Liver (tissue), 9 donors: Measurements from ENCODE around the gene ITGB2. TPM values are rescaled to one million over a fixed set of nuclear protein-coding genes. Genes with fewer than 3 reads are reported as not detected.
A peak's percentile ranks its signal among the peaks of the same experiment; 100 is the strongest.

Experiments
- DNase-seq: peaks from one replicate; pipeline ENCODE4 v3.0.0-alpha.2; 2017; ENCODE audit warnings: low spot score
- H3K27ac ChIP-seq, 2 donors: one replicate each; pipeline ENCODE4 v1.7.0; 2013; ENCODE audit warnings: inconsistent platforms in 2 of 2, low read length in 2 of 2, control low read depth in 1 of 2, low read depth in 1 of 2, mild to moderate bottlenecking in 1 of 2
- H3K27me3 ChIP-seq, 4 donors: one replicate each; pipeline versions ENCODE4 v1.6.1 to v1.7.0; 2013; ENCODE audit warnings: low read length in 3 of 4, inconsistent platforms in 1 of 4, mild to moderate bottlenecking in 1 of 4, moderate library complexity in 1 of 4; ENCODE audit not compliant: control insufficient read depth in 4 of 4, insufficient read depth in 4 of 4
- H3K36me3 ChIP-seq, 4 donors: one replicate each; pipeline versions ENCODE4 v1.6.1 to v1.7.0; 2013; ENCODE audit warnings: low read length in 3 of 4, mild to moderate bottlenecking in 3 of 4, low read depth in 1 of 4, moderate library complexity in 1 of 4; ENCODE audit not compliant: control insufficient read depth in 4 of 4, insufficient read depth in 3 of 4
- H3K4me1 ChIP-seq, 4 donors: one replicate each; pipeline versions ENCODE4 v1.6.1 to v1.7.0; 2013; ENCODE audit warnings: low read length in 3 of 4, mild to moderate bottlenecking in 3 of 4, moderate library complexity in 1 of 4; ENCODE audit not compliant: control insufficient read depth in 4 of 4, insufficient read depth in 4 of 4
- H3K4me3 ChIP-seq, 3 donors: one replicate each; pipeline versions ENCODE4 v1.6.1 to v1.7.0; 2013; ENCODE audit warnings: low read length in 3 of 3, control low read depth in 1 of 3, low read depth in 1 of 3, mild to moderate bottlenecking in 1 of 3
- H3K9ac ChIP-seq, 2 donors: one replicate each; pipeline ENCODE4 v1.7.0; 2013; ENCODE audit warnings: low read length in 2 of 2, mild to moderate bottlenecking in 2 of 2, moderate library complexity in 2 of 2, control low read depth in 1 of 2, low read depth in 1 of 2
- H3K9me3 ChIP-seq, 4 donors: one replicate each; pipeline versions ENCODE4 v1.6.1 to v1.7.0; 2013; ENCODE audit warnings: low read length in 3 of 4; ENCODE audit not compliant: control insufficient read depth in 4 of 4
- EGR1 ChIP-seq, 2 donors: IDR thresholded peaks; 2 replicates each; pipeline ENCODE4 v1.6.1; 2016 to 2018; ENCODE audit warnings: antibody characterized with exemption in 2 of 2, low read depth in 2 of 2
- FOXA1 ChIP-seq: IDR thresholded peaks from 2 replicates; pipeline ENCODE4 v1.6.1; 2016; ENCODE audit warnings: antibody characterized with exemption
- FOXA2 ChIP-seq: IDR thresholded peaks from 2 replicates; pipeline ENCODE4 v1.6.1; 2016; ENCODE audit warnings: antibody characterized with exemption
- GABPA ChIP-seq, 2 donors: IDR thresholded peaks in 1 of 2; conservative IDR thresholded peaks in 1 of 2; 2 replicates each; pipeline ENCODE4 v1.6.1; 2016; ENCODE audit warnings: antibody characterized with exemption in 2 of 2, mild to moderate bottlenecking in 1 of 2, moderate library complexity in 1 of 2
- HNF4A ChIP-seq, 2 donors: conservative IDR thresholded peaks; 2 replicates each; pipeline ENCODE4 v1.6.1; 2016; ENCODE audit warnings: antibody characterized with exemption in 2 of 2, mild to moderate bottlenecking in 2 of 2
- HNF4G ChIP-seq: IDR thresholded peaks from 2 replicates; pipeline ENCODE4 v1.6.1; 2016; ENCODE audit warnings: antibody characterized with exemption
- JUND ChIP-seq, 2 donors: IDR thresholded peaks; 2 replicates each; pipeline ENCODE4 v1.6.1; 2016; ENCODE audit warnings: antibody characterized with exemption in 2 of 2
- NR2F2 ChIP-seq: IDR thresholded peaks from 2 replicates; pipeline ENCODE4 v1.6.1; 2016; ENCODE audit warnings: antibody characterized with exemption
- RAD21 ChIP-seq, 2 donors: IDR thresholded peaks; 2 replicates each; pipeline ENCODE4 v1.6.1; 2016; ENCODE audit warnings: antibody characterized with exemption in 2 of 2, mild to moderate bottlenecking in 2 of 2
- RXRA ChIP-seq, 2 donors: IDR thresholded peaks; 2 replicates each; pipeline ENCODE4 v1.6.1; 2017 to 2018; ENCODE audit warnings: antibody characterized with exemption in 2 of 2, mild to moderate bottlenecking in 1 of 2
- SP1 ChIP-seq: IDR thresholded peaks from 2 replicates; pipeline ENCODE4 v1.6.1; 2018; ENCODE audit warnings: antibody characterized with exemption, mild to moderate bottlenecking
- TAF1 ChIP-seq: conservative IDR thresholded peaks from 2 replicates; pipeline ENCODE4 v1.6.1; 2016; ENCODE audit warnings: antibody characterized with exemption, mild to moderate bottlenecking
- YY1 ChIP-seq: IDR thresholded peaks from 2 replicates; pipeline ENCODE4 v1.6.1; 2016; ENCODE audit warnings: antibody characterized with exemption, mild to moderate bottlenecking
- WGBS: extraction: QIAGEN DNeasy Blood & Tissue Kit; methylation state at CpG from one replicate; pipeline ENCODE4 v1.1.7; 2013; 5-methylcytosine and 5-hydroxymethylcytosine counted together
- polyA plus RNA-seq, 2 donors: library from polyadenylated mRNA; stranded (reverse) in 1 of 2; unstranded in 1 of 2; fragments of 200-250 nt in 1 of 2; fragments of >200 nt in 1 of 2; fragmentation: Nextera tagmentation in 1 of 2; extraction: Ambion mirVana in 1 of 2; gene quantifications; one replicate each; pipeline versions ENCODE4 v1.2.1 to v1.2.3, GENCODE V29; 2013 to 2015
- total RNA-seq, 2 donors: library from RNA; depleted of rRNA; stranded (reverse); fragments of >200 nt; gene quantifications; one replicate each; pipeline ENCODE4 v1.2.3, GENCODE V29; 2014
- TF ChIP-seq, protein P1 (sequence below): IDR thresholded peaks from 2 replicates; pipeline ENCODE4 v1.6.1; 2016; ENCODE audit warnings: antibody characterized with exemption
- TF ChIP-seq, protein P2 (sequence below): fragments of 150-350 bp; IDR thresholded peaks from 2 replicates; pipeline ENCODE4 v1.5.1; 2017; ENCODE audit warnings: improper control_type of control experiment, low read depth, low read length; ENCODE audit not compliant: missing input control
- TF ChIP-seq, protein P3 (sequence below): IDR thresholded peaks from 2 replicates; pipeline ENCODE4 v1.6.1; 2016; ENCODE audit warnings: antibody characterized with exemption, mild to moderate bottlenecking
- TF ChIP-seq, protein P4 (sequence below): IDR thresholded peaks from 2 replicates; pipeline ENCODE4 v1.6.1; 2016; ENCODE audit warnings: antibody characterized with exemption
- donor health status: healthy.
- donor health status: healthy.
- donor health status: healthy.
- donor health status: healthy.
- donor health status: healthy.

ITGB2 gene
- total and polyA plus RNA-seq, 4 donors: 9.6 to 50.6 (median 28.7) TPM

DNA sequence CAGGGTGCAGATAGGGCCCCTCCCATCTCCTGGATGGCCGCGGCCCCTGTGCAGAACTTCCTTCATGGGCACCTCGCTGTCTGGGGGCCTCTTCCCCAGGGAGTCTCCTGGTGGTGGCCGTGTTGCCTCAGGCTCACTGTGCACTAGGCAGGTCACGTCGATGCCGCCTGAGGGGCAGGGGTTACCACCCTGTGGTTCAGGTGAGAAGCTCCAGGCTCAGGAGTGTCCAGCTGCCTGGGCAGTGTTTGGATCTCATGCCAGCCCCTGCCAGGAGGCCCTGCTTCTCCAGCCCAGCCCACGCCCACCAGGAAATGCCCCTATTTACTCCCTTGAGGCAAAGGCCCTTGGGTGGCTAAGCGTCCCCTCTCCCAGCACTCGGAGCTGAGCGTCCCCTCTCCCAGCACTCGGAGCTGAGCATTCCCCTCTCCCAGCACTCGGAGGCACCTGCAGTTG lies 2.1 kb downstream of the ITGB2 start:
- no peaks in the 10 kb centered on the region for H3K36me3 ChIP-seq
- no peak overlapping the region for H3K27ac ChIP-seq

DNA sequence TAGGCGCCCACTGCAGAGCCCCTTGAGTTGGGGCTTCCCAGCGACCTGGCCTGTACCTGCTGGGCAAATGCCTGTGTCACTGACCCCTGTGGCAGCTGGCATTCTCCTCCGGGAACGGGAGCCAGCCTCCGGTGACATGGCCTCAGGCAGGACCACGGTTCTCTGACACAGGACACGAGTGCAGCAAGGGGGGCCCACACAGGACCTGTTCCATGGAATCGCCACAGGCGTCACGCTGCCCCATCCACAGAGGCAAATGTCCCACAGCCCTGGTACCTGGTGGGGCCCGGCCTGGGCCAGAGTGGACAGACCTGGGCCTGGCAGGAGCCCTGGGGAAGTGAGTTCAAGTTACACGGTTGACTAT lies 2.6 kb downstream of the ITGB2 start:
- H3K4me3 ChIP-seq: no peak overlapping the region
- no peak overlapping the region for H3K27ac ChIP-seq
- 39% methylated on average over 12 of the region's 12 CpGs for WGBS
- no peak for DNase-seq
- no peaks in the 10 kb centered on the region for H3K9me3 ChIP-seq
- H3K9ac ChIP-seq: no peak overlapping the region
- peaks cover 14 to 33% (median 30%) of the 10 kb centered on the region in 4 donors for H3K4me1 ChIP-seq
- H3K27me3 ChIP-seq: no peaks in the 10 kb centered on the region
- TF ChIP-seq, protein P1, sequence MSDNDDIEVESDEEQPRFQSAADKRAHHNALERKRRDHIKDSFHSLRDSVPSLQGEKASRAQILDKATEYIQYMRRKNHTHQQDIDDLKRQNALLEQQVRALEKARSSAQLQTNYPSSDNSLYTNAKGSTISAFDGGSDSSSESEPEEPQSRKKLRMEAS: no peak
- peak in 1 of 2 donors; percentile 31 for TF ChIP-seq HNF4A (conservative IDR thresholded peaks at IDR 0.05)
- TF ChIP-seq, protein P2, sequence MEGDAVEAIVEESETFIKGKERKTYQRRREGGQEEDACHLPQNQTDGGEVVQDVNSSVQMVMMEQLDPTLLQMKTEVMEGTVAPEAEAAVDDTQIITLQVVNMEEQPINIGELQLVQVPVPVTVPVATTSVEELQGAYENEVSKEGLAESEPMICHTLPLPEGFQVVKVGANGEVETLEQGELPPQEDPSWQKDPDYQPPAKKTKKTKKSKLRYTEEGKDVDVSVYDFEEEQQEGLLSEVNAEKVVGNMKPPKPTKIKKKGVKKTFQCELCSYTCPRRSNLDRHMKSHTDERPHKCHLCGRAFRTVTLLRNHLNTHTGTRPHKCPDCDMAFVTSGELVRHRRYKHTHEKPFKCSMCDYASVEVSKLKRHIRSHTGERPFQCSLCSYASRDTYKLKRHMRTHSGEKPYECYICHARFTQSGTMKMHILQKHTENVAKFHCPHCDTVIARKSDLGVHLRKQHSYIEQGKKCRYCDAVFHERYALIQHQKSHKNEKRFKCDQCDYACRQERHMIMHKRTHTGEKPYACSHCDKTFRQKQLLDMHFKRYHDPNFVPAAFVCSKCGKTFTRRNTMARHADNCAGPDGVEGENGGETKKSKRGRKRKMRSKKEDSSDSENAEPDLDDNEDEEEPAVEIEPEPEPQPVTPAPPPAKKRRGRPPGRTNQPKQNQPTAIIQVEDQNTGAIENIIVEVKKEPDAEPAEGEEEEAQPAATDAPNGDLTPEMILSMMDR: no peak
- TF ChIP-seq NR2F2: no peak
- TF ChIP-seq JUND (IDR thresholded peaks at IDR 0.05): no peak
- TF ChIP-seq EGR1 (IDR thresholded peaks at IDR 0.05; ENCODE audit: low read depth in 2 of 2): no peak
- peak; percentile 78 to 80 for TF ChIP-seq RXRA (IDR thresholded peaks at IDR 0.05)
- no peak for TF ChIP-seq GABPA (IDR thresholded peaks at IDR 0.05 in 1 of 2, conservative IDR thresholded peaks at IDR 0.05 in 1 of 2)
- TF ChIP-seq RAD21 (IDR thresholded peaks at IDR 0.05): peak in 1 of 2 donors; percentile 19
- TF ChIP-seq FOXA2: no peak
- TF ChIP-seq YY1: no peak
- TF ChIP-seq SP1: no peak
- no peaks in the 10 kb centered on the region for H3K36me3 ChIP-seq

More for the DNA sequence above, 2.1 kb downstream of the ITGB2 start:
- Histone ChIP-seq H3K9me3 (no peaks in the 10 kb centered on the region), H3K4me3 (no peak overlapping the region), H3K27me3 (no peaks in the 10 kb centered on the region), H3K4me1 (peaks cover 9 to 28% (median 25%) of the 10 kb centered on the region in 4 donors), H3K9ac (no peak overlapping the region)
- TF ChIP-seq SP1: no peak
- WGBS: 73% methylated on average over 13 of the region's 13 CpGs
- DNase-seq: no peak

DNA sequence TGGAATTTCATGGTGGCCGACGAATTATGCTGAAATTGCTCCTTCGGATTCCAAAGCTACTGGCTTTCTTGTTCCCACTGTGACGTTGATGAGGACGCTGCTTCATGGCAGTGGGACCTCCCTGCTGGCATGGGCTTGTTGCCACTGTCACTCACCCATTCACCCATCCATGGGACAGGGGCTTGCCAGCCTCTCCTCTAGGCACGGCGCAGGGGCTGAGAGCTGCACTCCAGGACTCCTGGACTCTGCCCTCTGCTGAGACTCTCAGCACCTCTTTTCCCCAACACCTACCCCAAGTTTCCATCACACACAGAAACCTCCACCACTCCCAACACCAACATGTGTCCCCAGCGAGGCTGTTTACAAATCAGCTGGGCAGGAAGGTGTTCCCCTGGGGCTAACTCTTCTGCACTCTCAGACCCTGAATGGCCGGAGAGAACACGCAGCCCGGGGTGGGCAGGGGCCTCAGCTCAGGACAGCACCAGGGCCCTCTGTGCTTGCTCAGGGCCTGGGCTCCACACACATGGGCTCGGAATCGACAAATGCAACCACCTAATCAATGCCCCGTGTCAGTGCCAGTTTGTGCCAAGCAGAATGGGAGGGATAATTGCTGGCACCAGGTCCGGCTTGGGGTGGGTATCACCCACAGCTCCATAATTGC lies 3.1 kb downstream of the ITGB2 start:
- Histone ChIP-seq H3K9ac (no peak overlapping the region), H3K27ac (no peak overlapping the region), H3K36me3 (no peaks in the 10 kb centered on the region), H3K27me3 (no peaks in the 10 kb centered on the region), H3K9me3 (no peaks in the 10 kb centered on the region), H3K4me1 (peaks cover 16 to 37% (median 32%) of the 10 kb centered on the region in 4 donors), H3K4me3 (no peak overlapping the region)
- TF ChIP-seq HNF4A (conservative IDR thresholded peaks at IDR 0.05) (no peak), FOXA2 (no peak), GABPA (IDR thresholded peaks at IDR 0.05 in 1 of 2, conservative IDR thresholded peaks at IDR 0.05 in 1 of 2) (no peak), YY1 (no peak), RAD21 (IDR thresholded peaks at IDR 0.05) (no peak), RXRA (IDR thresholded peaks at IDR 0.05) (no peak), SP1 (no peak), EGR1 (IDR thresholded peaks at IDR 0.05; ENCODE audit: low read depth in 2 of 2) (no peak), FOXA1 (no peak), NR2F2 (no peak), HNF4G (no peak), TAF1 (no peak), JUND (IDR thresholded peaks at IDR 0.05) (no peak)
- TF ChIP-seq, protein P3, sequence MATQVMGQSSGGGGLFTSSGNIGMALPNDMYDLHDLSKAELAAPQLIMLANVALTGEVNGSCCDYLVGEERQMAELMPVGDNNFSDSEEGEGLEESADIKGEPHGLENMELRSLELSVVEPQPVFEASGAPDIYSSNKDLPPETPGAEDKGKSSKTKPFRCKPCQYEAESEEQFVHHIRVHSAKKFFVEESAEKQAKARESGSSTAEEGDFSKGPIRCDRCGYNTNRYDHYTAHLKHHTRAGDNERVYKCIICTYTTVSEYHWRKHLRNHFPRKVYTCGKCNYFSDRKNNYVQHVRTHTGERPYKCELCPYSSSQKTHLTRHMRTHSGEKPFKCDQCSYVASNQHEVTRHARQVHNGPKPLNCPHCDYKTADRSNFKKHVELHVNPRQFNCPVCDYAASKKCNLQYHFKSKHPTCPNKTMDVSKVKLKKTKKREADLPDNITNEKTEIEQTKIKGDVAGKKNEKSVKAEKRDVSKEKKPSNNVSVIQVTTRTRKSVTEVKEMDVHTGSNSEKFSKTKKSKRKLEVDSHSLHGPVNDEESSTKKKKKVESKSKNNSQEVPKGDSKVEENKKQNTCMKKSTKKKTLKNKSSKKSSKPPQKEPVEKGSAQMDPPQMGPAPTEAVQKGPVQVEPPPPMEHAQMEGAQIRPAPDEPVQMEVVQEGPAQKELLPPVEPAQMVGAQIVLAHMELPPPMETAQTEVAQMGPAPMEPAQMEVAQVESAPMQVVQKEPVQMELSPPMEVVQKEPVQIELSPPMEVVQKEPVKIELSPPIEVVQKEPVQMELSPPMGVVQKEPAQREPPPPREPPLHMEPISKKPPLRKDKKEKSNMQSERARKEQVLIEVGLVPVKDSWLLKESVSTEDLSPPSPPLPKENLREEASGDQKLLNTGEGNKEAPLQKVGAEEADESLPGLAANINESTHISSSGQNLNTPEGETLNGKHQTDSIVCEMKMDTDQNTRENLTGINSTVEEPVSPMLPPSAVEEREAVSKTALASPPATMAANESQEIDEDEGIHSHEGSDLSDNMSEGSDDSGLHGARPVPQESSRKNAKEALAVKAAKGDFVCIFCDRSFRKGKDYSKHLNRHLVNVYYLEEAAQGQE: no peak
- TF ChIP-seq, protein P2: no peak
- TF ChIP-seq, protein P4, sequence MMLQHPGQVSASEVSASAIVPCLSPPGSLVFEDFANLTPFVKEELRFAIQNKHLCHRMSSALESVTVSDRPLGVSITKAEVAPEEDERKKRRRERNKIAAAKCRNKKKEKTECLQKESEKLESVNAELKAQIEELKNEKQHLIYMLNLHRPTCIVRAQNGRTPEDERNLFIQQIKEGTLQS: no peak
- TF ChIP-seq, protein P1: no peak
- no peak for DNase-seq
- 75% methylated on average over 15 of the region's 15 CpGs for WGBS
